ENCODE measurements around the gene TMEM178B. TPM values are rescaled to one million over a fixed set of nuclear protein-coding genes. Genes with fewer than 3 reads are reported as not detected.

Gene TMEM178B
- total RNA-seq, 2 experiments from 2014 or later = not detected

- Histone ChIP-seq H3K27ac (ENCODE audit: low read depth in 1 of 2, low read length in 2 of 2) (no peak overlapping the region), H3K27me3 (ENCODE audit: control insufficient read depth in 1 of 2, insufficient read depth in 2 of 2, low read length in 2 of 2) (peaks cover 0 to 4% of the 10 kb centered on the region in 2 experiments), H3K4me1 (ENCODE audit: insufficient read depth, low read length) (no peaks in the 10 kb centered on the region), H3K9me3 (ENCODE audit: control insufficient read depth in 1 of 2, insufficient read depth in 1 of 2, low read length in 2 of 2) (no peaks in the 10 kb centered on the region), H3K4me3 (ENCODE audit: low read length) (no peak overlapping the region), H3K36me3 (ENCODE audit: insufficient read depth, low read length) (no peaks in the 10 kb centered on the region)
- ChIA-PET POLR2A (no interaction called here), CTCF (no interaction called here)
- Mint-ChIP-seq H3K27me3 (peaks cover 37% of the 10 kb centered on the region), H3K36me3 (ENCODE audit: low read depth) (no peaks in the 10 kb centered on the region), H3K9me3 (no peaks in the 10 kb centered on the region), H3K4me3 (no peak overlapping the region), H3K27ac (no peak overlapping the region), H3K4me1 (ENCODE audit: low read depth) (no peaks in the 10 kb centered on the region)
- TF ChIP-seq, protein P1, sequence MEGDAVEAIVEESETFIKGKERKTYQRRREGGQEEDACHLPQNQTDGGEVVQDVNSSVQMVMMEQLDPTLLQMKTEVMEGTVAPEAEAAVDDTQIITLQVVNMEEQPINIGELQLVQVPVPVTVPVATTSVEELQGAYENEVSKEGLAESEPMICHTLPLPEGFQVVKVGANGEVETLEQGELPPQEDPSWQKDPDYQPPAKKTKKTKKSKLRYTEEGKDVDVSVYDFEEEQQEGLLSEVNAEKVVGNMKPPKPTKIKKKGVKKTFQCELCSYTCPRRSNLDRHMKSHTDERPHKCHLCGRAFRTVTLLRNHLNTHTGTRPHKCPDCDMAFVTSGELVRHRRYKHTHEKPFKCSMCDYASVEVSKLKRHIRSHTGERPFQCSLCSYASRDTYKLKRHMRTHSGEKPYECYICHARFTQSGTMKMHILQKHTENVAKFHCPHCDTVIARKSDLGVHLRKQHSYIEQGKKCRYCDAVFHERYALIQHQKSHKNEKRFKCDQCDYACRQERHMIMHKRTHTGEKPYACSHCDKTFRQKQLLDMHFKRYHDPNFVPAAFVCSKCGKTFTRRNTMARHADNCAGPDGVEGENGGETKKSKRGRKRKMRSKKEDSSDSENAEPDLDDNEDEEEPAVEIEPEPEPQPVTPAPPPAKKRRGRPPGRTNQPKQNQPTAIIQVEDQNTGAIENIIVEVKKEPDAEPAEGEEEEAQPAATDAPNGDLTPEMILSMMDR (IDR thresholded peaks at IDR 0.05) = no peak
- intact Hi-C loops (cut with DNase I, micrococcal nuclease) = no loop called here
- DNase-seq = no peak
- no peak for ATAC-seq (ENCODE audit: poor library complexity)
Observed at GRCh38 chr7:141431140-141431479, 357.2 kb downstream of the TMEM178B start.

- POLR2A ChIA-PET = no interaction called here
- no peaks in the 10 kb centered on the region for H3K36me3 Mint-ChIP-seq (ENCODE audit: low read depth)
- H3K4me1 ChIP-seq (ENCODE audit: insufficient read depth, low read length) = no peaks in the 10 kb centered on the region
- TF ChIP-seq, protein P1 (IDR thresholded peaks at IDR 0.05) = no peak
- H3K9me3 Mint-ChIP-seq = no peaks in the 10 kb centered on the region
- no peaks in the 10 kb centered on the region for H3K4me1 Mint-ChIP-seq (ENCODE audit: low read depth)
- DNase-seq (no peak), ATAC-seq (ENCODE audit: poor library complexity) (no peak)
- H3K4me3 Mint-ChIP-seq = no peak overlapping the region
- no peak overlapping the region for H3K27ac ChIP-seq (ENCODE audit: low read depth in 1 of 2, low read length in 2 of 2)
- no peaks in the 10 kb centered on the region for H3K36me3 ChIP-seq (ENCODE audit: insufficient read depth, low read length)
- intact Hi-C loops (cut with DNase I, micrococcal nuclease) = no loop called here
- H3K9me3 ChIP-seq (ENCODE audit: control insufficient read depth in 1 of 2, insufficient read depth in 1 of 2, low read length in 2 of 2) = no peaks in the 10 kb centered on the region
- H3K27me3 ChIP-seq (ENCODE audit: control insufficient read depth in 1 of 2, insufficient read depth in 2 of 2, low read length in 2 of 2) = peaks cover 0 to 7% of the 10 kb centered on the region in 2 experiments
- H3K27me3 Mint-ChIP-seq = peaks cover 40% of the 10 kb centered on the region
- H3K27ac Mint-ChIP-seq = no peak overlapping the region
- CTCF ChIA-PET = no interaction called here
- H3K4me3 ChIP-seq (ENCODE audit: low read length) = no peak overlapping the region
Observed at GRCh38 chr7:141431711-141432110, 357.8 kb downstream of the TMEM178B start.

DNA sequence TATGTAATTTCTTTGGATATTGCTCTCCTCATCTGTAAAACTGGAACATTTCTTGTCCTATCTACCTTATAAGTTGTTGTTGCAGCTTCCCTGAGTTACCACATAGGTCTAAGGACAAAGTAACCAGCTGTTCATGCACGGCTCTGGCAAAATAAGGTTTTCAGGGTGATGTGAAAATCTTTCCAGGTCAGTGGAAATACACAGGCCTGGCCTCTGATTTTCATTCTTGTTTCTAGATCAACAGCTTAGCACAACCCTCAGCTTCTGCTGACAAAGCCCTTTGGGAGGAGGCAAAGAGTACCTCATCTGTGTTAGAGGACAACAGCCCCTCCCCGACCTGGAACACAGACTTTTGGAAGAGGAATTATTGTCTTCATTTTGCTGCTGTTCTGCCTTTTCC lies 359.8 kb downstream of the TMEM178B start:
- Histone ChIP-seq H3K9me3 (ENCODE audit: control insufficient read depth in 1 of 2, insufficient read depth in 1 of 2, low read length in 2 of 2) (no peaks in the 10 kb centered on the region), H3K4me3 (ENCODE audit: low read length) (no peak overlapping the region), H3K27ac (ENCODE audit: low read depth in 1 of 2, low read length in 2 of 2) (no peak overlapping the region), H3K36me3 (ENCODE audit: insufficient read depth, low read length) (no peaks in the 10 kb centered on the region), H3K4me1 (ENCODE audit: insufficient read depth, low read length) (no peaks in the 10 kb centered on the region), H3K27me3 (ENCODE audit: control insufficient read depth in 1 of 2, insufficient read depth in 2 of 2, low read length in 2 of 2) (peaks cover 0 to 7% of the 10 kb centered on the region in 2 experiments)
- ChIA-PET POLR2A (no interaction called here), CTCF (no interaction called here)
- H3K36me3 Mint-ChIP-seq (ENCODE audit: low read depth) = no peaks in the 10 kb centered on the region
- H3K27me3 Mint-ChIP-seq = peaks cover 51% of the 10 kb centered on the region
- ATAC-seq (ENCODE audit: poor library complexity) (no peak), DNase-seq (no peak)
- H3K4me1 Mint-ChIP-seq (ENCODE audit: low read depth) = no peaks in the 10 kb centered on the region
- H3K4me3 Mint-ChIP-seq = no peak overlapping the region
- intact Hi-C loops (cut with DNase I, micrococcal nuclease) = no loop called here
- TF ChIP-seq, protein P1 (IDR thresholded peaks at IDR 0.05) = no peak
- no peaks in the 10 kb centered on the region for H3K9me3 Mint-ChIP-seq
- no peak overlapping the region for H3K27ac Mint-ChIP-seq

Measured in CD4-positive, alpha-beta T cell (primary cell).